ENCODE results near the gene PRR20G.
"Not testable (repeated sequence)": the region's sequence is repeated elsewhere in the genome, so short reads cannot be mapped to it uniquely, and the experiment has no call there.

PRR20G gene

DNA sequence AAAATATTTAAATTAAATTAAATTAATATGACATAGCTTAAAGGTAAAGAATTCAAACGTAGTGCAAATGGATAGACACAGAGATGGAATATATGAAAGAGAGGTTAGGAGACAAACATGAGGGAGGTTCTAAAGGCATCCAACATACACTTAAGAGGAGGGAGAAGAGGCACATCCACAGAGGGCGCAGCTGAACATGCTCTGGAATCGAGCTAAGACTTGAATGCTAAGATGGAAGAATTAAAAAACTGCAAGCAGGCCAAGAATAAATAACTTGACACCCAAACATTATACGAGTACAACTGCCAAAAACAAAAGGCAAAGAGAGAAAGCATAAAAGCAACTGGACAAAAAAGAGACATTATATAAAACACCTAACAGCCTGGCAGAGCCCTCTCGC, 9.1 kb upstream of the PRR20G start:
- DNase-seq: no peak

GRCh38 chr3:127296166-127296565, 8.3 kb upstream of the PRR20G start:
- DNase-seq: no peak

- not testable (repeated sequence) for DNase-seq
Observed at GRCh38 chr3:127293650-127294049, 5.8 kb upstream of the PRR20G start.

- DNase-seq: no peak
Observed at GRCh38 chr3:127291611-127292010, 3.8 kb upstream of the PRR20G start.

- DNase-seq: no peak
Observed at GRCh38 chr3:127291114-127291513, 3.3 kb upstream of the PRR20G start.

DNA sequence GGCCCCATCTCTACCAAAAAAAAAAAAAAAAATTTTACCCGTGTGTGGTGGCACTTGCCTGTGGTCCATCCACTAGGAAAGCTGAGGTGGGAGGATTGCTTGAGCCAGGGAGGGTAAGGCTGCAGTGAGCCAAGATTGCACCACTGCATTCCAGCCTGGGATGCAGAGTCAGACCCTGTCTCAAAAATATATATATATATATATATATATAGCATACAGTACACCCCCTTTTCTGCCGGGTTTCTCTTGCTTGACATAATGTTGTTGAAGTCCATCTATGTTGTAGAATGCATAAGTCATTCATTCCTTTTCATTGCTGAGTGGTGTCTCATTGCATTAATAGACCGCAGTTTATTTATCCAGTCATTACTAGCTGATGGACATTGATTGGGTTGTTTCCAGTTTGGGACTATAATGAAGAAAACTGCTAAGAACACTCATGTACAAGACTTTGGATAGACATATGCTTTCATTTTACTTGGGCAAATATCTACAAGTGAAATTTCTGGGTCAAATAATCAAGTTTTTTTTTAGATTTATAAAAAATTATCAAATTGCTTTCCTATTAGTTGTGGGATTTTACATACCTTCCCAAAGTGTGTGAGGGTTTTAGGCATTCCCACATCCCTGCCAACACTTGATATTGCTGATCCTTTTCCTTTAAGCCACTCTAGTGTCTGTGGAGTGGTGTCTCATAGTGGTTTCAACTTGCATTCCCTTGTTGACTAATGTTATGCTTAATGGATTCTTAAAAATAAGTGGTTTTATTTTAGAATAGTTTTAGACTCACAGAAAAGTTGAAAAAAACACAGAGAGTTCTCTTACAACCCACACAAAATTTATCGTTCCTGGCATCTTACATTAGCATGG, 2.1 kb upstream of the PRR20G start:
- DNase-seq: no peak

DNA sequence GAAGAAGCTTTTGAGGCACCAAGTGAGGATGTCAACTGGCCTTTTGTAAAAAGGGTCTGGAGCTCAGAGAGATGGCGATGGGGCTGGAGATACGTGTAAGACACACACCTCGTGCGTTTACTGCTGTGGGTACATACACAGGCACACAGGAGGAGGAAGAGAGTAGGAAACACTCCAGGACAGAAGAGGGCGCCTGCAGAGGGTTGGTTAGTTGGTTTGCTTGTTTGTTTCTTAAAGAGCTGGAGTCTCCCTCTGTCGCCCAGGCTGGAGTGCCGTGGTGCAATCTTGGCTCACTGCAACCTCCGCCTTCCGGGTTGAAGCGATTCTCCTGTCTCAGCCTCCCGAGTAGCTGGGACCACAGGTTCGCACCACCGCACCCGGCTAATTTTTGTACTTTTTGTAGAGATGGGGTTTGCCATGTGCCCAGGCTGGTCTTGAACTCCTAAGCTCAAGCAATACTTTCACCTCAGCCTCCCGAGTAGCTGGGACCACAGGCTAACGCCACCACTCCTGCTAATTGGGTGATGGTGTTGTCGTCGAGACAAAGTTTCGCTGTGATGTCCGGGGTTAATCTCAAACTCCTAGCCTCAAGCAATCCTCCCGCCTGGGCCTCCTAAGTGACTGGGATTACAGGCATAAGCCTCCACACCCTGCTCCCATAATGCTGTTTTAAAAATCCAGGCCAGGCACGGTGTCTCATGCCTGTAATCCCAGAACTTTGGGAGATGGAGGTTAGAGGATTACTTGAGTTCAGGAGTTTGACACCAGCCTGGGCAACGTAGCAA, 1.3 kb upstream of the PRR20G start:
- DNase-seq: no peak

GRCh38 chr3:127288343-127288742, 497 bp upstream of the PRR20G start:
- DNase-seq: no peak

DNA sequence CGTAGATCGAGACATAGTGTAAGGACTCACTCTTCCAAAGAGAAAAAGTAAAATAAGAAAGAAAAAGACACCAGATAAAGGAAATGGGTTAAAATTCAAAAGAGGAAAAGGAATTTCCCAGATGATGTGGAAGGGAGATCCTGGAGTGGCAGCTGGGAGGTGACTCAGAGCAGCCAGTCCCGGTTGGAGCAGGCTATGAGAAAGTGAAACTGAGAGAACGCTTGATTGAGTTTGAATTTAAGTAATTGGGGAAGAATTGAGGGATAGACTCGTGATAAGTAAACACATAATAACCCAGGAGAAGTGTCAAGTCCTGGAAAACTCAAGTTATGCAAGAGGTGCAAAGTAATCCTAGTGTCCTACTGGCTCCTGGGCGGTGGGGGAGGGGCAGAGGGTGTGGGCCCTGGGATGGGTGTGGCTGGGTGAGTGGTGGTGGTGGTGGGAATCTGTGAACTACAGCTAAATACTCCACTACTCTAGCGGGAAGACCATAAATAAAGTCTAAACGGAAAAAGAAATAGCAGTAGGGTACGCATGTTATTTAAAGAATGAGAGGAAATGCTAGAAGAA, 1.2 kb downstream of the PRR20G start:
- peak; percentile 83 for DNase-seq

DNA sequence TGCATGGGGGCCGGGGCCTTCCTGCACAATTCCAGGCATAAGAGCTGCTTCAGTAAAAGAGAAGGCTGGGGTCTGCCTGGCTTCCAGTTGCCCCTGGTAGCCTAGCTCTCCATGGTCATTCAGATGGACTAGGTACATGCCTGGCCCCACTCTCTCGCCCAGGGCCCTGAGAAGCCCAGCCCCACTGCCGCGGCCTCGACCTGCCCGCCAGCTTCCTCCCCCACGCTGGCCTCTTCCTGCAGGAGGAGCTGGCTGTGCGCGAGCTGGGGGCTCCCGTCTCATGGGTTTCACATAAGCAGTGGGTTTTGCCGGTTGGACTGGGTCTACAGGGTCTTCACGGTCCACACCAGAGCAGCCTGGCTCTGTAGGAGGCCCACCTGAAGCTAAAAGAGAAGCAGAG, 3.6 kb downstream of the PRR20G start:
- DNase-seq: no peak

GRCh38 chr3:127277561-127277960, 10.3 kb downstream of the PRR20G start:
- peak; percentile 73 for DNase-seq

DNA sequence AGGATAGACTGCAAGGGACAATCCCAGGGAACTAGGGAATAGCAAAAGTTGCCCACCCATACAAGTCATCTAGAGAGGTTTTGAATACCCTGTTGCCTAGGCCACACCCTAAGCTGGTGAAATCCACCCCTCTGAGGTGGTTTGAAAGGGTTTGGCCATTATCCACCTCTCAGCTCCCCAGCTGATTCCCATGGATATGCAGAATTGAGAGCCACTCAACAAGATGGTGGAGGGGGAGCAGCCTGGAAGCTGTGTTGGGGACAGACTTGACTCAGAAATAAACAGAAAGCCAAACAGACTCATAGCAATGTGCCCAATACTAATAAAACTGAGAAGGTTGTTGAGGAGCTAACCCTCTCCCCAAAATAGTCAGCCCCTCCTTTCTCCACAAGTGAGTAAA, 10.9 kb downstream of the PRR20G start:
- DNase-seq: no peak

DNA sequence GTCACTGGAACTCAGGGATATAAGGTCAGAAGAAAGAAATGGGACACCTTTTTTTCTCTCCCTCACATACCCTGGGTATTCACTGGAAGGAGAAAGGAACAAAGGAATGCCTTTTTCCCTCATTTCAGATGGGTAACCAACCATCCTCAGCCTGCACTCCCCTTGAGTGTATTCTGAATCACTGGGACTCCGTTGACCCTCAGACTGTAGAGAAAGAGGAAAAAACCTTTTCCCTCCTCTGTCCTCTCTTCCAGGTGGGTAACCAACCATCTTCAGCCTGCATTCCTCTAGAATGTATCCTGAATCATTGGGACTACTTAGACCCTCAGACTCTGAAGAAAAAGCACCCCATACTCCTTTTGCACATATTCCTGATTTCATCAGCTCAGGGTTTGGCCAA, 11.4 kb downstream of the PRR20G start:
- no peak for DNase-seq

GRCh38 chr3:127275287-127275781, 12.5 kb downstream of the PRR20G start:
- DNase-seq: no peak

DNA sequence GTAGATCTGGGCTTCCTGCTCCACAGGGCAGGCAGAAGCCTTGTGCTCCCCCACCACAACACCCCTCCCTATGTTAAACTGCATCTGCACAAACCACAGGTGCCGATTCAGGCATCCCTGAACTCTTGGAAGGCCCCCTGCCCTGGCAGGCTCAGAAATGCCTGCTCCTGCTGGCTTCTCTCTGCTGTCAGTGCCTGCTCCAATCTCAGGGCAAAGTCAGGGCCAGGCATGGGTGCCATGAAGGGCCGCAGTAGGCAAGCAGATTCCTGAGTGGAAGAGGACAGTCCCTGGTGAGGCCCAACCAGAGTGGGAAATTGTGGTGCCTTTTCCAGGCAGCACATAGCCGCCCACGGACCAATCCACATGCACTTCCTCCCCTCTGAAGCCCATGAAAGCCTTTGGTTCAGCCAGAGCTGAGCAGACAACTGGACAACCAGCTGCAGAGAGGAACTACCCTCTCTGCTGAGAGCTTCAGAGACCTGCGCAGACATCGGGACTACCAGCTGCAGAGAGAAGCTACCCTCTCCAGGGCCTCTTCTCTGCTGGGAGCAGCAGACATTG, 13.6 kb downstream of the PRR20G start:
- peak; percentile 31 for DNase-seq

- peak; percentile 23 for DNase-seq
Observed at GRCh38 chr3:127273206-127273605, 14.6 kb downstream of the PRR20G start.

GRCh38 chr3:127266186-127266585, 21.7 kb downstream of the PRR20G start:
- DNase-seq: no peak

GRCh38 chr3:127265581-127265981, 22.3 kb downstream of the PRR20G start:
- DNase-seq: no peak

GRCh38 chr3:127264794-127265514, 22.9 kb downstream of the PRR20G start:
- no peak for DNase-seq

- DNase-seq: no peak
Observed at GRCh38 chr3:127264292-127264691, 23.6 kb downstream of the PRR20G start.

- no peak for DNase-seq
Observed at GRCh38 chr3:127263586-127264231, 24.1 kb downstream of the PRR20G start.

DNA sequence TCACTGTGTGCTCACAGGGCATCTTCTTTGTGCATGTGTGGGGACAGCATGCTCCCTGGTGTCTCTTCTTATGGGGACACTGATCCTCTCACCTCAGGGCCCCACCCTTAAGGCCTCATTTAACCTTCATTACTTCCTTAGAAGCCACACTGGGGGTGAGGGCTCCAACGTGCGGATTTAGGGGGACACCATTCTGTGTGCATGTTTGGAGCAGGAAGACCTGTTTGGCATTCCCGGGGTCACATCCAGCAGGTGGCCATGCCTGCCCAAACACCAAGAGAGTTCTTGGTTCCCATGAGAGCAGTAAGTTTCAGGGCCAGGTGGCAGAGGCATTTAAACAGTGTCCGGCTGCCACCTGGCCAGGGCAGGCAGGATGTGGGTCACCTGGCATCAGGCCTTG, 24.8 kb downstream of the PRR20G start:
- no peak for DNase-seq

Data from inflammatory macrophage treated with lipopolysaccharide for 4 hours (primary cell).